Astrocyte of the spinal cord (primary cell): ENCODE data around the gene CLRN2.

Experiments used
- DNase-seq: peaks from one replicate; pipeline ENCODE4 v3.0.0; 2011; ENCODE audit warnings: low read depth, low spot score
- H3K4me3 ChIP-seq: 2 replicates; pipeline ENCODE4 v1.5.1; 2011; ENCODE audit warnings: low read depth, mild to moderate bottlenecking, low read length, moderate library complexity
- in situ Hi-C: cut with HindIII; loops from 2 replicates; pipeline ENCODE4 v1.10.0; 2017; ENCODE audit warnings: low sequenced_read_pairs
- TF ChIP-seq, protein P1 (sequence below): IDR thresholded peaks from 2 replicates; pipeline ENCODE4 v1.5.1; 2012; ENCODE audit warnings: low read depth, mild to moderate bottlenecking, low read length, inconsistent platforms

CLRN2 gene

DNA sequence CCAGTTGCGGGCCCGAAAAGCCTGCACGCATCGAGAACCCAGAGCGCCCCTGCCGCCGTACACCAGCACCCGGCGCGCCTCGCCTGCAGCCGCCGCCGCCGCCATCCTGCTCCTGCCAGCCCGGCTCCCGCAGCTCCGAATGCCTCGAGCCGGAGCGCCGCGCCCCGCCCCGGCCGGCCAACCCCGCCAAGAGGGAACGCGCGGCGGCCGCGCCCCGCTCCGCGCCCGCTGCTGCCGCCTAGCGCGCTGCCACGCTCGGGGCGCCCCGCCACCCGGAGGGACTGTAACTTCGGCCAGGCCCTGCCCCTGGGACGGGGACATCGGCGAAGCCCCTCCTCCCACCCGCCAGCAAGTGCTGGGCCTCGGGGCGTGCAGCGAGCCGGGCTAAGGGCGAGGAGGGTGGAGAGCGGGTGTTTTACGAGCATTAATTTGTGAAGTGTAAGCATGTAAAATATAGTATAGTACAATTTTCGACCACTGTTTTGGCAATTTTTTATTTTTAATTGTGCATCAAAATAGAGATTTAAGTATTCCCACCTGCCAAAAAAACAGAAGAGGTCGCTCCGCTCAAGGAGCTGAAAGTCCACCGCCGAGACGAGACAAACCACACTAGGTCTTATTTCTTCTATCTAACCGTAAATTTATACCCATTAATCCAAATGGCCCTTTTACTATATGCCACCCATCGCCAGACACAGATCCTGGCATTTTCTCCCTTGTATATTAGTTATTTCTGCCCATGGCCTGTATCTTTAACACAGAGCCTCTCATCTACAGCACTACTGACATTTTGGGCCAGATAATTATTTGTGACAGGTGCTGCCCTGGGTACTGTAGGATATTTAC, 2.8 kb upstream of the CLRN2 start, which contains the start of gene QDPR:
Gene QDPR (minus strand): TSS at position 141 of the 846 bp plus-strand sequence. CDS start 36 bp downstream, at position 105.
- peak within 1 kb of the TSS; percentile 69 for H3K4me3 ChIP-seq
- in situ Hi-C loops, result no loop called here
- TF ChIP-seq, protein P1, sequence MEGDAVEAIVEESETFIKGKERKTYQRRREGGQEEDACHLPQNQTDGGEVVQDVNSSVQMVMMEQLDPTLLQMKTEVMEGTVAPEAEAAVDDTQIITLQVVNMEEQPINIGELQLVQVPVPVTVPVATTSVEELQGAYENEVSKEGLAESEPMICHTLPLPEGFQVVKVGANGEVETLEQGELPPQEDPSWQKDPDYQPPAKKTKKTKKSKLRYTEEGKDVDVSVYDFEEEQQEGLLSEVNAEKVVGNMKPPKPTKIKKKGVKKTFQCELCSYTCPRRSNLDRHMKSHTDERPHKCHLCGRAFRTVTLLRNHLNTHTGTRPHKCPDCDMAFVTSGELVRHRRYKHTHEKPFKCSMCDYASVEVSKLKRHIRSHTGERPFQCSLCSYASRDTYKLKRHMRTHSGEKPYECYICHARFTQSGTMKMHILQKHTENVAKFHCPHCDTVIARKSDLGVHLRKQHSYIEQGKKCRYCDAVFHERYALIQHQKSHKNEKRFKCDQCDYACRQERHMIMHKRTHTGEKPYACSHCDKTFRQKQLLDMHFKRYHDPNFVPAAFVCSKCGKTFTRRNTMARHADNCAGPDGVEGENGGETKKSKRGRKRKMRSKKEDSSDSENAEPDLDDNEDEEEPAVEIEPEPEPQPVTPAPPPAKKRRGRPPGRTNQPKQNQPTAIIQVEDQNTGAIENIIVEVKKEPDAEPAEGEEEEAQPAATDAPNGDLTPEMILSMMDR, result peak; percentile 28
- peak; percentile 69 for DNase-seq

DNA sequence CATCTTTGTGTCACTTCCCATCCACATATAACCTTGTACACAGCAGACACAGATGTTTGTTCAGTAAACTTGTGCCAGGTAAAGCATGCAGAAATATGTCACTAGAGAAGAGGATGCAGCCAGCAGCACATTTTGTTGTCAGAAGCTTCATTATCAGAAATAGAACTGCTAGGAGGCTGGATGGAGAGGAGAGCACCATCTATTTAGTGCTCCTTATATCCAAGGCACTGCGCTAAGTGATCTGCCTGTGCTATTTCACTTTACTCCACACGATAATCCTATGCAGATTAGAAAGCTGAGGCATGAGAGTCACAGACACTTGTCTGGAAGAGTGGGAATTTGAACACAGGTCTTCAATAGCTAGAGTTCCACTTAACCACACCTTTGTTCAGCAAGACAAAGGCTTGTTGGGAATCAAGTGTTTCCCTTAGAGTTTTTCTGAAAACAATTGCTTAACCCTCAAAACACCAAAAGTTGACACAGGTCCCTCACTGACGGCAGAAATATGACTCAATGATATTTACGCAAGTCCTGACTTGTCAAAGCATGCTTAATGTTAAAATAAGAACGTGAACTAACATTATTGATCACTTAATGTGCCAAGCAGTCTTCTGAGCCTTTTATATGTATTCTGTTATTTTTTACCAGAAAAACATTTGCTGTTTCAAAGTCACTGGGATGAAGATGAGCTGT, 1.8 kb upstream of the CLRN2 start:
- H3K4me3 ChIP-seq, result no peak overlapping the region
- no peak for DNase-seq
- TF ChIP-seq, protein P1, result no peak
- in situ Hi-C loops, result no loop called here

DNA sequence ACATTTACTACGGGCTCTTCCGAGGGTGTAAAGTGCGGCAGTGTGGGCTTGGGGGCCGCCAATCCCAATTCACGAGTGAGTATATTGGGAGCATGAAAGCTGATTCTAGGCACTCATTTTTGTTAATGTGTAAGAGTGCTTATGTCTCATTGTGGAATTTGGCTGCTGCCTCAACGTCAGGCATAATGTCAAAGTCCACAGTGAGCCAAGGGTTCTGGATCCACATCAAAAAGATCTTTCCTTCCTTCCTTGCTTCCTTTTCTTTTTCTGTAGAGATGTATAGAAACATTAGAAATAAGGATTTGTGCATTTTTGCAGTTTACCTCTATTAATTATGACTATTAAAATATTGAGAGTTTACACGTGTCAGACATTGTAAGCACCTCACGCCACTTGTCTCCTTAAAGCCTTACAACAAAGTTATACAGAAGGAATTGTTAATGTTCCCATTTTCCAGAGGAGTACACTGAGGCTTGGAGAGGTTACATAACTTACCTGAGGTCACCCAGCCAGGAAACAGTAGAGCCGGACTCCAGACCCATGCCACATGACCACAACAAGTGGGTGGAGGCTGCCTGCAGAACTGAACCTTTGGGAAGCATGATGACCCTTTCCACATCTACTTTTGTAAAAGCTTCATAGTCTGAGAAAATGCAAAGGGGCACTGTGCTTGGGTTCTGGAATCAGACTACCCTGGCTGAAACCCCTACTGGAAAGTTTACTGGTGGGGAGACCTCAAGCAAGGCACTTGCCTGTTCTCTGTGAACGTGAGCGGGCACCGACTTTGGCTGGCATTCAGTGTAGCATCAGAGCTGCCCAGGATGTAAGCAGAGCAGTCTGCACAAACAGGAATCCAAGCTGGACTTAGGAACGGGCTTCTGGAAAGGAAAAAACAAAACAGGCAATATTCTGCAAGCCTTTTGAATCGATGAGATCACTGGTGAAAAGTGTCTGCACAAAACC, 761 bp downstream of the CLRN2 start:
- H3K4me3 ChIP-seq, result no peak overlapping the region
- in situ Hi-C loops, result no loop called here
- TF ChIP-seq, protein P1, result no peak
- DNase-seq, result no peak

DNA sequence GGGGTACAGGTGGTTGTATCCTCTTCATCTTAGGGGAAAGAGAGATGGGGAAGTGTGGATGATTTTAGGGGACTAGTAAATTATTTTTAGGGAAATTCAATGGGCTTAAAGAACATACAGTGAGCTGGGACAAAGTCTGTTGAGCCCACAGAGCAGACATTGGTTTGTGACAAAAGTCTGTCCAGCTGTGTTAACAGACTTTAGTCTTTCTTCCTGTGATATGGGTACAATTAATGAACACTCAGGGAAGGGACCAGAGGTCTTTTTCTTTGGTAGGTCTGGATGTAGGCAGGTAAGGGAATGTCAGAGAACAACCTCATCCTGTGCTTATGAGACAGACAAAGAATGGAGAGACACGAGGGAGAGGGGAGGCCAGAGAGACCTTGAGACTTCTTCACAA, 2.0 kb downstream of the CLRN2 start:
- no peak for DNase-seq
- in situ Hi-C loops, result no loop called here

DNA sequence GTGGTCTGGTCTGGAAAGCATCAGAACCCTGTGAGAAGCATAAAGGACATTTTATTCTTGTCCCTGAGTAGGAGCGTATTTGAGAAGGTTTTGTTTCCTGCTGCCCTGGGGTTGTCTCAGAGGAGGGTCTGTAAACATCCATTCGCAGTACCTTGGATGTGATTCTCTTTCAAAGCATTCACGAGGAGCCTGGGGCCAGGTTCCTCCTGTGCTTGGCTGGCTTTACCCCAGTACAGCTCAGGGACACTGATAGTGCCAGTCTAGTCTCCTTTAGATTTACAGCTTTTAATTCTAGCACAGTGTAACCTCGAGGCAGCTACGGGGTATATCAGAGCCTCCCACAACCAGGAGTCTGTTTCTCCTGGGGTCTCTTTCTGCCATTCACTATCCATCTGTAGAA, 2.7 kb downstream of the CLRN2 start:
- no peak overlapping the region for H3K4me3 ChIP-seq
- TF ChIP-seq, protein P1, result no peak
- in situ Hi-C loops, result no loop called here
- no peak for DNase-seq

More for the DNA sequence above, 2.0 kb downstream of the CLRN2 start:
- H3K4me3 ChIP-seq, result no peak overlapping the region
- TF ChIP-seq, protein P1, result no peak

DNA sequence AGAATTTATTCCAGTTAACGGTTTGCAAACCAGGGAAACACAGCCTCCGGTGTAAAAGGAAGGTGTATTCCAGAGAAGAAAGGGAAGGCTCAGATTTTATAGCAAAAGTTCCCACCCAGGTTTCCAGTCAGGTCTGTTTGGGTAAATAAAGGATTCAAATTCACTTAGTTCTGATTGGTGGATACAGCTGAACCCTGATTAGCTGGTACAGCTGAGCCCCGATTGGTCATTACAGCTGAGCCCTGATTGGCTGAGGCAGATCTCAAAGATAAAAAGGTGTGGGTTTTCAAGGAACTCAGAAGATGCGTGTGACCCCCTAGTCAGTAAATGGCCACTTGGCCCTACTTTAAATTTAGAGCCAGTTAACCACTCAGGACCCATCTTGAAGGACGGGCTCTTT, 6.6 kb downstream of the CLRN2 start:
- H3K4me3 ChIP-seq, result no peak overlapping the region
- no peak for DNase-seq
- TF ChIP-seq, protein P1, result no peak
- in situ Hi-C loops, result no loop called here
